CD8-positive, alpha-beta memory T cell (primary cell): Measurements from ENCODE around the gene GANAB. TPM values are rescaled to one million over a fixed set of nuclear protein-coding genes. Genes with fewer than 3 reads are reported as not detected.
A peak's percentile ranks its signal among the peaks of the same experiment; 100 is the strongest.

Experiments used
- CTCF ChIA-PET: fragments of 350-600 bp; sonication (Branson Sonifier 250); formaldehyde crosslinking; loops from one replicate; lab custom pipeline; 2021; ENCODE audit warnings: antibody characterized with exemption; lab: Charles Lee
- POLR2A ChIA-PET: fragments of 350-600 bp; sonication (Branson Sonifier 250); formaldehyde crosslinking; loops from one replicate; lab custom pipeline; 2021; ENCODE audit warnings: antibody characterized with exemption; lab: Charles Lee
- DNase-seq, 5 donors: peaks; one replicate each; pipeline versions ENCODE4 v3.0.0 to v3.0.0-alpha.2; 2020 to 2022; ENCODE audit warnings: mixed read lengths in 1 of 5
- H3K27ac ChIP-seq: one replicate; pipeline ENCODE4 v1.7.0; 2013; ENCODE audit warnings: low read depth, mild to moderate bottlenecking, low read length, moderate library complexity
- H3K27me3 ChIP-seq: 2 replicates; pipeline ENCODE4 v1.7.0; 2013; ENCODE audit warnings: low read length, mild to moderate bottlenecking; ENCODE audit not compliant: insufficient read depth, poor library complexity, severe bottlenecking
- H3K36me3 ChIP-seq: 2 replicates; pipeline ENCODE4 v1.7.0; 2013; ENCODE audit warnings: mild to moderate bottlenecking, low read length, moderate library complexity; ENCODE audit not compliant: insufficient read depth
- H3K4me1 ChIP-seq: 2 replicates; pipeline ENCODE4 v1.7.0; 2013; ENCODE audit warnings: mild to moderate bottlenecking, low read length, moderate library complexity; ENCODE audit not compliant: insufficient read depth
- H3K4me3 ChIP-seq: 2 replicates; pipeline ENCODE4 v1.7.0; 2013; ENCODE audit warnings: mild to moderate bottlenecking, low read length
- H3K9me3 ChIP-seq: 2 replicates; pipeline ENCODE4 v1.7.0; 2013; ENCODE audit warnings: mild to moderate bottlenecking, low read length
- H3K27ac Mint-ChIP-seq, 8 donors: one replicate each; pipeline ENCODE4 v1.8.0; 2020 to 2021; ENCODE audit warnings: mixed read lengths in 8 of 8, mild to moderate bottlenecking in 6 of 8, inconsistent platforms in 3 of 8, moderate library complexity in 3 of 8
- H3K27me3 Mint-ChIP-seq, 2 donors: one replicate each; pipeline ENCODE4 v1.8.0; 2020 to 2021; ENCODE audit warnings: mixed read lengths in 2 of 2, mild to moderate bottlenecking in 1 of 2, moderate library complexity in 1 of 2
- H3K36me3 Mint-ChIP-seq, 3 donors: one replicate each; pipeline ENCODE4 v1.8.0; 2020 to 2021; ENCODE audit warnings: mixed read lengths in 3 of 3, inconsistent platforms in 1 of 3, mild to moderate bottlenecking in 1 of 3
- H3K4me1 Mint-ChIP-seq, 3 donors: one replicate each; pipeline ENCODE4 v1.8.0; 2020 to 2021; ENCODE audit warnings: mixed read lengths in 3 of 3, inconsistent platforms in 1 of 3, mild to moderate bottlenecking in 1 of 3
- H3K4me3 Mint-ChIP-seq, 7 donors: one replicate each; pipeline ENCODE4 v1.8.0; 2020 to 2021; ENCODE audit warnings: mixed read lengths in 7 of 7, mild to moderate bottlenecking in 6 of 7, moderate library complexity in 4 of 7, inconsistent platforms in 2 of 7
- H3K9me3 Mint-ChIP-seq, 5 donors: one replicate each; pipeline ENCODE4 v1.8.0; 2020 to 2022; ENCODE audit warnings: mixed read lengths in 5 of 5, mild to moderate bottlenecking in 3 of 5, moderate library complexity in 2 of 5, inconsistent platforms in 1 of 5
- polyA plus RNA-seq: library from polyadenylated mRNA; unstranded; fragments of 300-500 nt; fragmentation: Illumina TruSeq; gene quantifications from one replicate; pipeline ENCODE4 v1.2.3, GENCODE V29; 2021
- total RNA-seq, 2 experiments: library from RNA; stranded (reverse); gene quantifications; one replicate each; pipeline ENCODE4 v1.2.3, GENCODE V29; 2021

The GANAB gene
- total and polyA plus RNA-seq, 3 experiments from 2014 or later: 164 to 219 (median 213) TPM

- H3K27ac Mint-ChIP-seq: peak within 1 kb of the TSS; percentile 92 to 99 (median 97)
- peak within 1 kb of the TSS; percentile 76 for H3K4me3 ChIP-seq
- H3K4me1 ChIP-seq: peaks cover 30% of the 10 kb centered on the region
- ChIA-PET POLR2A (interaction anchor here (0.6 to 5.4 kb wide), 9 partner anchors 9 to 1656 kb away, joined by 3 to 32 read pairs (median 4); partner anchors contain the start of genes B3GAT3, C11orf98, CSKMT and GANAB), CTCF (interaction anchor here (0.6 to 3.8 kb wide), 14 partner anchors 8 to 95 kb away, joined by 3 to 15 read pairs (median 4); partner anchors contain the start of genes B3GAT3, BSCL2, C11orf98 and CSKMT)
- peaks cover 22% of the 10 kb centered on the region for H3K36me3 ChIP-seq
- DNase-seq: peak; percentile 81 to 93 (median 85)
- H3K4me3 Mint-ChIP-seq: peak within 1 kb of the TSS; percentile 89 to 99 (median 95)
- peaks cover 0 to 60% (median 7%) of the 10 kb centered on the region in 3 donors for H3K36me3 Mint-ChIP-seq
- H3K27ac ChIP-seq: peak within 1 kb of the TSS; percentile 83
- no peaks in the 10 kb centered on the region for H3K27me3 Mint-ChIP-seq
- peaks cover 39 to 64% (median 42%) of the 10 kb centered on the region in 3 donors for H3K4me1 Mint-ChIP-seq
- H3K9me3 Mint-ChIP-seq: no peaks in the 10 kb centered on the region
- H3K27me3 ChIP-seq: no peaks in the 10 kb centered on the region
- no peaks in the 10 kb centered on the region for H3K9me3 ChIP-seq
These were observed 33.8 kb downstream of the GANAB start, which contains the start of the genes EML3 and ROM1 for GRCh38 chr11:62612366-62613290. TSS of gene EML3 (minus strand) at chr11:62612775. CDS start at chr11:62612457, 318 bp downstream. TSS of gene ROM1 (plus strand) at chr11:62613257. CDS start at chr11:62613282, 25 bp downstream.

- POLR2A ChIA-PET: interaction anchor here (1.0 to 5.4 kb wide), 7 partner anchors 10 to 269 kb away, joined by 3 to 32 read pairs (median 7); partner anchors contain the start of genes B3GAT3, C11orf98, CSKMT and GANAB
- no peaks in the 10 kb centered on the region for H3K27me3 ChIP-seq
- H3K9me3 ChIP-seq: no peaks in the 10 kb centered on the region
- H3K4me1 ChIP-seq: peaks cover 30% of the 10 kb centered on the region
- H3K36me3 ChIP-seq: peaks cover 26% of the 10 kb centered on the region
- H3K27me3 Mint-ChIP-seq: no peaks in the 10 kb centered on the region
- H3K27ac ChIP-seq: peak overlapping the region; percentile 83
- peaks cover 39 to 68% (median 44%) of the 10 kb centered on the region in 3 donors for H3K4me1 Mint-ChIP-seq
- H3K27ac Mint-ChIP-seq: peak overlapping the region; percentile 92 to 99 (median 97)
- H3K36me3 Mint-ChIP-seq: peaks cover 0 to 62% (median 7%) of the 10 kb centered on the region in 3 donors
- peak overlapping the region; percentile 76 for H3K4me3 ChIP-seq
- no peaks in the 10 kb centered on the region for H3K9me3 Mint-ChIP-seq
- CTCF ChIA-PET: interaction anchor here (0.5 to 3.8 kb wide), 16 partner anchors 9 to 237 kb away, joined by 3 to 15 read pairs (median 4); partner anchors contain the start of genes B3GAT3, BSCL2, C11orf98 and CSKMT
- peak in 2 of 5 donors; percentile 16 to 58 for DNase-seq
- H3K4me3 Mint-ChIP-seq: peak overlapping the region; percentile 89 to 99 (median 95)
These were observed 34.6 kb downstream of the GANAB start for GRCh38 chr11:62611705-62612365.

- Histone ChIP-seq H3K36me3 (peaks cover 31% of the 10 kb centered on the region), H3K9me3 (no peaks in the 10 kb centered on the region), H3K4me3 (peak overlapping the region; percentile 76), H3K4me1 (peaks cover 30% of the 10 kb centered on the region), H3K27me3 (no peaks in the 10 kb centered on the region), H3K27ac (peak overlapping the region; percentile 83)
- peak overlapping the region; percentile 92 to 99 (median 97) for H3K27ac Mint-ChIP-seq
- ChIA-PET CTCF (interaction anchor here (0.5 to 3.8 kb wide), 14 partner anchors 9 to 237 kb away, joined by 3 to 15 read pairs (median 4); partner anchors contain the start of genes B3GAT3, C11orf98, CSKMT and INTS5), POLR2A (interaction anchor here (0.6 to 5.4 kb wide), 8 partner anchors 9 to 270 kb away, joined by 3 to 32 read pairs (median 5); partner anchors contain the start of genes B3GAT3, C11orf98, CSKMT and GANAB)
- H3K4me3 Mint-ChIP-seq: peak overlapping the region; percentile 89 to 99 (median 95)
- no peak for DNase-seq
- H3K4me1 Mint-ChIP-seq: peaks cover 39 to 69% (median 44%) of the 10 kb centered on the region in 3 donors
- H3K27me3 Mint-ChIP-seq: no peaks in the 10 kb centered on the region
- no peaks in the 10 kb centered on the region for H3K9me3 Mint-ChIP-seq
- H3K36me3 Mint-ChIP-seq: peaks cover 0 to 60% (median 7%) of the 10 kb centered on the region in 3 donors
These were observed 35.4 kb downstream of the GANAB start for GRCh38 chr11:62610814-62611704.

GRCh38 chr11:62610403-62610802 is 36.0 kb downstream of the GANAB start:
- Histone ChIP-seq H3K4me1 (peaks cover 30% of the 10 kb centered on the region), H3K9me3 (no peaks in the 10 kb centered on the region), H3K27ac (peak overlapping the region; percentile 83), H3K36me3 (peaks cover 37% of the 10 kb centered on the region), H3K27me3 (no peaks in the 10 kb centered on the region), H3K4me3 (no peak overlapping the region)
- POLR2A ChIA-PET: interaction anchor here (0.5 to 5.4 kb wide), 4 partner anchors 8 to 176 kb away, joined by 3 to 32 read pairs (median 15); partner anchors contain the start of genes MTA2 and TUT1
- Mint-ChIP-seq H3K27me3 (no peaks in the 10 kb centered on the region), H3K9me3 (no peaks in the 10 kb centered on the region), H3K27ac (peak overlapping the region; percentile 50 to 98 (median 77)), H3K4me3 (peak overlapping the region; percentile 64 to 89 (median 78)), H3K36me3 (peaks cover 0 to 66% (median 7%) of the 10 kb centered on the region in 3 donors), H3K4me1 (peaks cover 39 to 72% (median 44%) of the 10 kb centered on the region in 3 donors)
- CTCF ChIA-PET: interaction anchor here (0.5 to 3.8 kb wide), 5 partner anchors 10 to 55 kb away, joined by 3 to 15 read pairs (median 6); partner anchors contain the start of genes B3GAT3, C11orf98 and CSKMT
- DNase-seq: no peak

- no peak for DNase-seq
- H3K4me3 Mint-ChIP-seq: peak overlapping the region in 3 of 7 donors; percentile 23 to 71 (median 58)
- Histone ChIP-seq H3K27me3 (no peaks in the 10 kb centered on the region), H3K27ac (no peak overlapping the region), H3K9me3 (no peaks in the 10 kb centered on the region), H3K4me1 (peaks cover 30% of the 10 kb centered on the region), H3K36me3 (peaks cover 46% of the 10 kb centered on the region), H3K4me3 (no peak overlapping the region)
- H3K27me3 Mint-ChIP-seq: no peaks in the 10 kb centered on the region
- peaks cover 5 to 65% (median 7%) of the 10 kb centered on the region in 3 donors for H3K36me3 Mint-ChIP-seq
- H3K27ac Mint-ChIP-seq: peak overlapping the region in 4 of 8 donors; percentile 43 to 97 (median 62)
- POLR2A ChIA-PET: interaction anchor here (0.8 to 5.4 kb wide), 2 partner anchors 16 to 17 kb away, joined by 3 to 32 read pairs; partner anchors contain the start of gene TUT1
- CTCF ChIA-PET: interaction anchor here (1.6 kb wide), 1 partner anchor 17 kb away, joined by 8 read pairs; the partner anchor contains the start of gene TUT1
- peaks cover 37 to 67% (median 38%) of the 10 kb centered on the region in 3 donors for H3K4me1 Mint-ChIP-seq
- H3K9me3 Mint-ChIP-seq: no peaks in the 10 kb centered on the region
These were observed 37.6 kb downstream of the GANAB start for GRCh38 chr11:62608776-62609175.

GRCh38 chr11:62607714-62608113 is 38.7 kb downstream of the GANAB start:
- H3K4me1 Mint-ChIP-seq: peaks cover 40 to 71% (median 47%) of the 10 kb centered on the region in 3 donors
- no peaks in the 10 kb centered on the region for H3K27me3 Mint-ChIP-seq
- H3K27ac ChIP-seq: no peak overlapping the region
- peaks cover 25% of the 10 kb centered on the region for H3K4me1 ChIP-seq
- H3K9me3 ChIP-seq: no peaks in the 10 kb centered on the region
- no peak for DNase-seq
- ChIA-PET POLR2A (interaction anchor here (0.8 kb wide), 1 partner anchor 15 kb away, joined by 3 read pairs; no protein-coding TSS in a partner anchor), CTCF (interaction anchor here (1.6 kb wide), 1 partner anchor 16 kb away, joined by 8 read pairs; the partner anchor contains the start of gene TUT1)
- no peaks in the 10 kb centered on the region for H3K9me3 Mint-ChIP-seq
- H3K36me3 ChIP-seq: peaks cover 51% of the 10 kb centered on the region
- peaks cover 5 to 74% (median 12%) of the 10 kb centered on the region in 3 donors for H3K36me3 Mint-ChIP-seq
- peak overlapping the region in 1 of 7 donors; percentile 74 for H3K4me3 Mint-ChIP-seq
- H3K4me3 ChIP-seq: no peak overlapping the region
- H3K27ac Mint-ChIP-seq: peak overlapping the region in 1 of 8 donors; percentile 49
- no peaks in the 10 kb centered on the region for H3K27me3 ChIP-seq
